Bladder microvascular endothelial cell (primary cell): Measurements from ENCODE around the gene GNG2. TPM values are rescaled to one million over a fixed set of nuclear protein-coding genes. Genes with fewer than 3 reads are reported as not detected.

ENCODE experiments used
- total RNA-seq: library from RNA; depleted of rRNA; stranded (reverse); fragments of >200 nt; gene quantifications from 2 replicates; pipeline ENCODE4 v1.2.3, GENCODE V29; 2014

Gene GNG2
- total RNA-seq: 1.5 and 4.0 TPM in 2 replicates

DNA sequence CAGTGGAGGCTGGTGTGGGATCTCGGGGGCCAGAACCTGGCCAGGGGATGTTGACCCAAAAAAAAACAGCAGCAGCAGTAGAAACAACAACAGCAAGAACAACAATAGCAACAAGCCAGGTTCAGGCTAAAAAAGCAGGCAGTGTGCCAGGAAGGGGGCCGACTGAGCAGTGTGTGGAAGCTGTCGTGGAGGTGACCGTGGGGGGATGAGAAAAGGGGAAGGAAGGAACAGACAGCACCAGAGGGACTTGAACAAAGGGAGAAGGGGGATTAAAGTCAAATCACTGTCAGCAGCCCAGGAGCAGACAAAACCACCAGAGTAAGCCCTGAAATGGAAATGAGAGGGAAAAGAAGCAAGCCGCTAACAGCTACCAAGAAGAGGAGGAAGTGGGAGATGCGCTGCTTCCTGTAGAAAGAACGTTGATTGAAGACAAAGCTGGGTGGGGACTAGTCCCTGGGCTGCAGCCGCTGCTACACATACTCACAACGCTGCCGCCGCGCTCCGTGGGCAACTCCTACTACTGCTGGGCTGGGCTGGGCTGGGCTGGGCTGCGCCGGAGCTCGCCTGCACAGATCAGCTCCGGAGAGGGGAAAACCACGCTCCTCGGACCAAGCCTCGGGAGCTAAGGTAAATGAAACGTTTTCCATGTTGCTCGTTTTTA, at the start of gene GNG2:
GNG2 (plus strand) TSS at position 449 of the 661 bp plus-strand sequence. CDS start 90,067 bp downstream, outside the sequence.

GRCh38 chr14:51989293-51990234, 129.2 kb downstream of the GNG2 start, which contains the start of gene RTRAF:
TSS of gene RTRAF (plus strand) at chr14:51989546. CDS start at chr14:51989640, 94 bp downstream.

Other genes with a start within 250 kb of the GNG2 start
- 83.4 and 404 TPM in 2 replicates for gene FRMD6, start 208.7 kb upstream of the GNG2 start, total RNA-seq
- gene RTRAF, start 128.9 kb downstream of the GNG2 start, total RNA-seq: 41.1 and 139 TPM in 2 replicates
- gene NID2, start 208.4 kb downstream of the GNG2 start, total RNA-seq: 16.4 and 23.5 TPM in 2 replicates